NT2/D1 (cell line): ENCODE measurements around the gene NOL3.
A peak's percentile ranks its signal among the peaks of the same experiment; 100 is the strongest.
"Not testable (repeated sequence)": the region's sequence is repeated elsewhere in the genome, so short reads cannot be mapped to it uniquely, and the experiment has no call there.

Experiments
- DNase-seq: peaks from one replicate; pipeline ENCODE4 v3.0.0-alpha.2; 2011; ENCODE audit warnings: low read depth, low spot score
- H3K27me3 ChIP-seq: 2 replicates; pipeline ENCODE4 v1.6.0; 2011; ENCODE audit warnings: mild to moderate bottlenecking; ENCODE audit not compliant: insufficient read length, insufficient read depth
- H3K36me3 ChIP-seq: 2 replicates; pipeline ENCODE4 v1.6.1; 2011; ENCODE audit warnings: mild to moderate bottlenecking, low read length, mixed read lengths; ENCODE audit not compliant: insufficient read depth, insufficient read length
- H3K4me1 ChIP-seq: 2 replicates; pipeline ENCODE4 v1.5.1; 2011; ENCODE audit not compliant: insufficient read depth, insufficient read length
- H3K4me3 ChIP-seq: 2 replicates; pipeline ENCODE4 v1.5.1; 2011; ENCODE audit warnings: low read depth; ENCODE audit not compliant: insufficient read length
- H3K9ac ChIP-seq: 2 replicates; pipeline ENCODE4 v1.6.0; 2011; ENCODE audit warnings: low read depth; ENCODE audit not compliant: insufficient read length
- H3K9me3 ChIP-seq: 2 replicates; pipeline ENCODE4 v1.5.1; 2011; ENCODE audit warnings: mild to moderate bottlenecking, low read length; ENCODE audit not compliant: insufficient read depth
- SUZ12 ChIP-seq: IDR thresholded peaks from 2 replicates; pipeline ENCODE4 v1.6.1; 2011; ENCODE audit not compliant: insufficient read length, insufficient read depth; ENCODE audit errors: extremely low read depth
- YY1 ChIP-seq: IDR thresholded peaks from 2 replicates; pipeline ENCODE4 v1.6.1; 2011; ENCODE audit not compliant: insufficient read length, insufficient read depth
- ZNF274 ChIP-seq: IDR thresholded peaks from 2 replicates; pipeline ENCODE4 v1.6.1; 2011; ENCODE audit warnings: mild to moderate bottlenecking, low read depth, low read length

NOL3 gene

GRCh38 chr16:67170168-67170948, at the start of gene NOL3:
NOL3 (plus strand) TSS chr16:67170538.
- peak within 1 kb of the TSS; percentile 75 for H3K4me3 ChIP-seq
- DNase-seq: no peak
- peaks cover 13% of the 10 kb centered on the region for H3K4me1 ChIP-seq
- H3K9me3 ChIP-seq: no peaks in the 10 kb centered on the region
- peak within 1 kb of the TSS; percentile 79 for H3K9ac ChIP-seq
- no peak for TF ChIP-seq ZNF274
- H3K36me3 ChIP-seq: peaks cover 3% of the 10 kb centered on the region
- peaks cover 81% of the 10 kb centered on the region for H3K27me3 ChIP-seq

- not testable (repeated sequence) for H3K4me1 ChIP-seq, H3K4me3 ChIP-seq, H3K27me3 ChIP-seq, DNase-seq, H3K9ac ChIP-seq, H3K9me3 ChIP-seq
- peaks cover 70% of the 10 kb centered on the region for H3K36me3 ChIP-seq
Measured at GRCh38 chr16:67122799-67123198, 47.5 kb upstream of the NOL3 start.

- H3K4me1 ChIP-seq: no peaks in the 10 kb centered on the region
- no peaks in the 10 kb centered on the region for H3K27me3 ChIP-seq
- no peak for DNase-seq
- no peak overlapping the region for H3K9ac ChIP-seq
- H3K4me3 ChIP-seq: no peak overlapping the region
- H3K9me3 ChIP-seq: no peaks in the 10 kb centered on the region
- peaks cover 70% of the 10 kb centered on the region for H3K36me3 ChIP-seq
- TF ChIP-seq ZNF274 (no peak), SUZ12 (no peak), YY1 (no peak)
Measured at GRCh38 chr16:67128417-67128816, 41.9 kb upstream of the NOL3 start.

DNA sequence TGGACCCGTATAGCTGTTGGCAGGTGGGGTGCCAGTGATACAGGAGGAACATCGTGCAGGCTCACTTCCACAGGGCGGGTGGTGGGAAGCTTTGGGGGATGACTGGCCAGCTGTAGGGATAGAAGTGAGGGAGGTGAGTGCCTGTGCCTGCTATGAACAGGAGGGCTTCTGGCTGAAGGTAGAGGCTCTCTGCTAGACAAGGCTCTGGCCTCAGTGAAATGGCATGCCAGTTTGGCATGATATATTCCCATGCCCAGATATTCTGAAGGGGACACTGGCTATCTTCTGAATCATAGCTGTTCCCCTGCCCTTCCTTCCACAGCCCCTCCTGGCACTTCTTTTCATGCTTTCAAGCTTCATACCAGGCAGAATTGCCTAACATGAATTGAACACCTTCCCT, 41.5 kb upstream of the NOL3 start:
- no peak overlapping the region for H3K4me3 ChIP-seq
- no peaks in the 10 kb centered on the region for H3K4me1 ChIP-seq
- no peak overlapping the region for H3K9ac ChIP-seq
- DNase-seq: no peak
- TF ChIP-seq SUZ12: no peak
- TF ChIP-seq ZNF274: no peak
- TF ChIP-seq YY1: no peak
- no peaks in the 10 kb centered on the region for H3K9me3 ChIP-seq
- H3K27me3 ChIP-seq: no peaks in the 10 kb centered on the region
- peaks cover 67% of the 10 kb centered on the region for H3K36me3 ChIP-seq

- TF ChIP-seq YY1 (no peak), ZNF274 (no peak), SUZ12 (no peak)
- Histone ChIP-seq H3K9me3 (no peaks in the 10 kb centered on the region), H3K36me3 (peaks cover 67% of the 10 kb centered on the region), H3K4me1 (no peaks in the 10 kb centered on the region), H3K9ac (no peak overlapping the region), H3K27me3 (no peaks in the 10 kb centered on the region), H3K4me3 (no peak overlapping the region)
- no peak for DNase-seq
Measured at GRCh38 chr16:67129422-67129821, 40.9 kb upstream of the NOL3 start.

DNA sequence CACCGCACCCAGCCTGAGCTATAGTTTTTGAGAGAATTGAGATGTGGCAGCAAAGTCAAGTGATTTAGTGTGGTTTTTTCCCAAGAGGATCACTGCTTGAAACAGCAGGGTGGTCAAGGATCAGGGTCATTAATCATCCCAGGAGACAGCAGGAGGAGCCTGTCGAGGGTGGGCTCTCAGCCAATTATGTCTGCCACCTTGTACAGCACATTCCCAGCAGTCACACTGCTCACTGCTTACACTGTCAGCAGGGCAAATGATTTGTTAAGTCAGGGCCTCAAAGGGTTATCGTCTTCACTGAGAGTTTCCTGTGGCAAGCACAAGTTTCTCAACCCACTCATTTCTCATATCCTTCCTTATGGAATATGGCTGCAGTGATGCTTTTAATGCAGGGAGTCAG, 32.7 kb upstream of the NOL3 start:
- peaks cover 90% of the 10 kb centered on the region for H3K36me3 ChIP-seq
- H3K4me3 ChIP-seq: no peak overlapping the region
- H3K9me3 ChIP-seq: no peaks in the 10 kb centered on the region
- no peak for TF ChIP-seq YY1
- no peak for TF ChIP-seq SUZ12
- TF ChIP-seq ZNF274: no peak
- no peak for DNase-seq
- H3K27me3 ChIP-seq: no peaks in the 10 kb centered on the region
- no peaks in the 10 kb centered on the region for H3K4me1 ChIP-seq
- H3K9ac ChIP-seq: no peak overlapping the region

DNA sequence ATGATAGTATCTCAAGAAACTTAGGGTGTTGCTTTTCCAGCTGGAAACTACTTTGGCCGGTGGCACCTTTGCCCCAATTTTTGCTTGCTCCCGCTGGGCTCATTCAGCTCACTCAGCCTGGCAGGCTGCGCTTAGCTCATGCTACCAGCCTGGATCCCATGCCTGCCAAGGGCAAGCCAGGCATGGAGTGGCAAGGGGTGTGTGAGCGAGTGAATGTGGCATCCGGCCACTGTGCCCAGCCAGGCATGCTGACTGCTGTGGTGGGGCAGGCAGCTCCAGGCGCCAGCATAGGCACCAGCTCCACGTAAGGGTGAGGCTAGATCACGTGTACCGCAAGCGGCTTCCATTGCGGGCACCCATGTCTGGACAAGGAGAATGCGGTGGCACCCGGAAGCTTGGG, 28.9 kb upstream of the NOL3 start:
- Histone ChIP-seq H3K9ac (no peak overlapping the region), H3K36me3 (peaks cover 94% of the 10 kb centered on the region), H3K9me3 (no peaks in the 10 kb centered on the region), H3K4me3 (no peak overlapping the region), H3K4me1 (no peaks in the 10 kb centered on the region), H3K27me3 (no peaks in the 10 kb centered on the region)
- no peak for DNase-seq
- TF ChIP-seq ZNF274 (no peak), YY1 (no peak), SUZ12 (no peak)
